Testis (tissue), 3 donors: ENCODE results near the gene ILDR1. TPM values are rescaled to one million over a fixed set of nuclear protein-coding genes. Genes with fewer than 3 reads are reported as not detected.

Experiments used
- DNase-seq: peaks from one replicate; pipeline ENCODE4 v3.0.0-alpha.2; 2019
- H3K27ac ChIP-seq, 2 donors: fragments of 200-600 bp; sonication (generic); one replicate each; pipeline ENCODE4 v1.5.1; 2019
- H3K27me3 ChIP-seq: fragments of 200-600 bp; sonication (generic); one replicate; pipeline ENCODE4 v1.5.1; 2019
- H3K36me3 ChIP-seq: fragments of 200-600 bp; sonication (generic); one replicate; pipeline ENCODE4 v1.5.1; 2017; ENCODE audit warnings: low read depth; ENCODE audit errors: missing control alignments
- H3K4me1 ChIP-seq: fragments of 200-600 bp; sonication (generic); one replicate; pipeline ENCODE4 v1.5.1; 2019
- H3K4me3 ChIP-seq, 2 donors: fragments of 200-600 bp; sonication (generic); one replicate each; pipeline ENCODE4 v1.5.1; 2017 to 2019
- H3K9me3 ChIP-seq: fragments of 200-600 bp; sonication (generic); one replicate; pipeline ENCODE4 v1.5.1; 2017
- POLR2A ChIP-seq: fragments of 450-650 bp; IDR thresholded peaks from one replicate; pipeline ENCODE4 v1.6.1; 2017; ENCODE audit warnings: antibody characterized with exemption, mild to moderate bottlenecking, moderate library complexity
- WGBS, 2 donors: methylation state at CpG; one replicate each; pipeline ENCODE4 v1.1.5; 2018; 5-methylcytosine and 5-hydroxymethylcytosine counted together
- intact Hi-C: fragments of 100-400 bp; cut with DNase I; formaldehyde crosslinking; loops from one replicate; pipeline ENCODE4 v1.15.1; 2023; ENCODE audit warnings: low total_unique reads
- polyA plus RNA-seq: library from polyadenylated mRNA; stranded (reverse); fragments of 350-450 nt; fragmentation: Illumina TruSeq; extraction: RNeasy Lipid Tissue Mini Kit (QIAGEN cat#74804); gene quantifications from one replicate; pipeline ENCODE4 v1.2.3, GENCODE V29; 2014; ENCODE audit warnings: low read depth, low replicate concordance; ENCODE audit not compliant: insufficient read depth
- total RNA-seq, 2 donors: library from RNA; depleted of rRNA; stranded (reverse); fragments of >200 nt; gene quantifications; one replicate each; pipeline ENCODE4 v1.2.3, GENCODE V29; 2016
- TF ChIP-seq, protein P1 (sequence below), 3 experiments: fragments of 450-650 bp in 2 of 3; fragments of 200-600 bp in 1 of 3; sonication (generic) in 1 of 3; IDR thresholded peaks; one replicate each; pipeline ENCODE4 v1.5.1; 2016 to 2019; ENCODE audit warnings: antibody characterized with exemption in 3 of 3, mild to moderate bottlenecking in 2 of 3, moderate library complexity in 1 of 3

ILDR1 gene
- total and polyA plus RNA-seq, 3 donors from 2014 or later: 1.4 to 3.2 (median 3.2) TPM

DNA sequence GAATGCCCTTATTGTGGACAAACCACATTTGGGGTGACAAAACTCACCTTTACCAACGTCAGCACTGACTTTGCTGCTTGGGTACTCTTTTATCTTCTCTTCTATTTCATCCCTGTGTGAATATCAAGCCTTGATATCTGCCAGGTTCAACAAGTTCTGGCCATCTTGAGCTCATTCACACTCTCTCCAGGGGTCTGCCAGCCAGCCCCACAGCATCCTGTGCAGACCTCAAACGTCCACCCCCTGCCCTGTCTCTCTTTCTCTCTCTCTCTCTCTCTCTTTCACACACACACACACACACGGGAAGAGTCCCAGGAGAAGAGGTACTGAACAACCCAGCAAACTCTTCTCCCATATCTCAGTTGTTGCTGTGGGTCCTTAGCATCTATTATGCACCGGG lies 10.7 kb downstream of the ILDR1 start:
- no peaks in the 10 kb centered on the region for H3K27me3 ChIP-seq
- H3K9me3 ChIP-seq: no peaks in the 10 kb centered on the region
- no peak for TF ChIP-seq POLR2A
- TF ChIP-seq, protein P1, sequence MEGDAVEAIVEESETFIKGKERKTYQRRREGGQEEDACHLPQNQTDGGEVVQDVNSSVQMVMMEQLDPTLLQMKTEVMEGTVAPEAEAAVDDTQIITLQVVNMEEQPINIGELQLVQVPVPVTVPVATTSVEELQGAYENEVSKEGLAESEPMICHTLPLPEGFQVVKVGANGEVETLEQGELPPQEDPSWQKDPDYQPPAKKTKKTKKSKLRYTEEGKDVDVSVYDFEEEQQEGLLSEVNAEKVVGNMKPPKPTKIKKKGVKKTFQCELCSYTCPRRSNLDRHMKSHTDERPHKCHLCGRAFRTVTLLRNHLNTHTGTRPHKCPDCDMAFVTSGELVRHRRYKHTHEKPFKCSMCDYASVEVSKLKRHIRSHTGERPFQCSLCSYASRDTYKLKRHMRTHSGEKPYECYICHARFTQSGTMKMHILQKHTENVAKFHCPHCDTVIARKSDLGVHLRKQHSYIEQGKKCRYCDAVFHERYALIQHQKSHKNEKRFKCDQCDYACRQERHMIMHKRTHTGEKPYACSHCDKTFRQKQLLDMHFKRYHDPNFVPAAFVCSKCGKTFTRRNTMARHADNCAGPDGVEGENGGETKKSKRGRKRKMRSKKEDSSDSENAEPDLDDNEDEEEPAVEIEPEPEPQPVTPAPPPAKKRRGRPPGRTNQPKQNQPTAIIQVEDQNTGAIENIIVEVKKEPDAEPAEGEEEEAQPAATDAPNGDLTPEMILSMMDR (IDR thresholded peaks at IDR 0.05): no peak
- H3K36me3 ChIP-seq: no peaks in the 10 kb centered on the region
- 63 to 75% methylated on average over 4 of the region's 4 CpGs for WGBS, 2 donors
- no peak for DNase-seq
- intact Hi-C loops: no loop called here
- no peak overlapping the region for H3K27ac ChIP-seq
- no peak overlapping the region for H3K4me3 ChIP-seq
- peaks cover 4% of the 10 kb centered on the region for H3K4me1 ChIP-seq

DNA sequence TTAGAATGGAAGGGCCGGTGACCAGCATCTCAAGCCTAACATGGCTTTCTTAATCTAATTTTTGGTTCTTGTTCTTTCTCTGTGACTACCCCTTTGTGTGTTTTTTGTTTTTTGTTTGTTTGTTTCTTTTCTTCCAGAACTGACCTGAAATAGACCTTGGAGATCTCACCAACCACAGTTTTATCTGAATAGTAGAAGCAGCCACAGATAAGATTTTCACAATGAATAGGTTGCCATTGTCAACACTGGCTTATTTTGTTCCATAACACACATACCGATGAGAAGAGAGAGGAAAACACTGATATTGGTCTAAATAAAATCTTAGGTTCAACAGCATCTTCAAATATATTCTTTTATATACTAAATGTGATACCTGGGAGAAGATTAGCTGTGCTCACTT lies 11.5 kb downstream of the ILDR1 start:
- Histone ChIP-seq H3K36me3 (no peaks in the 10 kb centered on the region), H3K9me3 (no peaks in the 10 kb centered on the region), H3K4me1 (peaks cover 4% of the 10 kb centered on the region), H3K4me3 (no peak overlapping the region), H3K27me3 (no peaks in the 10 kb centered on the region), H3K27ac (no peak overlapping the region)
- no peak for DNase-seq
- intact Hi-C loops: no loop called here
- WGBS, 2 donors: 55 to 62% methylated on average over 2 of the region's 2 CpGs
- TF ChIP-seq POLR2A: no peak
- TF ChIP-seq, protein P1 (IDR thresholded peaks at IDR 0.05): no peak

DNA sequence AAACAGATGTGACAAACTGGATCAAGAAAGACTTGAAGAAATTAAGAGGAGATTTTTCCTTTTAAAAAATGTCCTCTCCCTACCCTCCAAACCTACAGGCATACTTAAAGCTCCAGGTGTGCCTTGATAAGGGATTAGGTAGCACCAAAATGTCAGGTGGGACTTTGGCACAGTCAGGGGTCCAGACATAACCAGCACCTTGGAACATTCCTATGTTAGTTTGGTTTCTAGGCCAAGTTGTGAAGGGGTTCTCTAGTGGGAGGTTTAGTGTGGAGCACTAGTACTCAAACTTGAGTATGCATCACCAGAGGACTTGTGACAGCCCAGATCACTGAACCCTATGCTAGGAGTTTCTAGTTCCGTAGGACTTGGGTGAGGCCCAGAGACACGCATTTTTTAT lies 13.9 kb downstream of the ILDR1 start:
- DNase-seq: no peak
- Histone ChIP-seq H3K27ac (no peak overlapping the region), H3K27me3 (no peaks in the 10 kb centered on the region), H3K9me3 (no peaks in the 10 kb centered on the region), H3K4me3 (no peak overlapping the region), H3K4me1 (peaks cover 4% of the 10 kb centered on the region), H3K36me3 (no peaks in the 10 kb centered on the region)
- WGBS, 2 donors: 85 to 100% methylated on average over 2 of the region's 2 CpGs
- no peak for TF ChIP-seq POLR2A
- TF ChIP-seq, protein P1 (IDR thresholded peaks at IDR 0.05): no peak
- intact Hi-C loops: no loop called here

DNA sequence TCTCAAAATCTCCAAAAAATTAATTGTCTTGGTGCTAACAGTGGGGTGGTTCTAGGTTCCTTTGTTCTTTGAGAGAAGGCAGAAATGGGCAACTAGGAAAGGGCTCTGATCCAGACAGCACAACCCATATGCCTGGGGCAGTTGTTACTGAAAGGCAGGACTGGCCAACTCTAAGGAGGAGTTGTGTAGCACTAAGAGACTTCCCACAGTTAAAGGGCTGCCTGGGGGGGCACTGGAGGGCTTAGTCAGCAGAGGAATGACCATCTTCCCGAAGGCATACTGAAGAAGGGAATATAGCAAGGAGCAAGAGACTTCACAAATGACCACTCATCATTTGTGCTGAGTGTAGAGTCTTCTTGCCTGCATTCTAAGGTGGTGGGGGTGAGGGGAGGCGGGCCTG lies 15.8 kb downstream of the ILDR1 start:
- Histone ChIP-seq H3K27ac (no peak overlapping the region), H3K4me3 (no peak overlapping the region), H3K27me3 (no peaks in the 10 kb centered on the region), H3K9me3 (no peaks in the 10 kb centered on the region), H3K36me3 (no peaks in the 10 kb centered on the region), H3K4me1 (peaks cover 4% of the 10 kb centered on the region)
- TF ChIP-seq POLR2A: no peak
- TF ChIP-seq, protein P1 (IDR thresholded peaks at IDR 0.05): no peak
- 87 to 94% methylated on average over 2 of the region's 2 CpGs for WGBS, 2 donors
- DNase-seq: no peak
- intact Hi-C loops: no loop called here

DNA sequence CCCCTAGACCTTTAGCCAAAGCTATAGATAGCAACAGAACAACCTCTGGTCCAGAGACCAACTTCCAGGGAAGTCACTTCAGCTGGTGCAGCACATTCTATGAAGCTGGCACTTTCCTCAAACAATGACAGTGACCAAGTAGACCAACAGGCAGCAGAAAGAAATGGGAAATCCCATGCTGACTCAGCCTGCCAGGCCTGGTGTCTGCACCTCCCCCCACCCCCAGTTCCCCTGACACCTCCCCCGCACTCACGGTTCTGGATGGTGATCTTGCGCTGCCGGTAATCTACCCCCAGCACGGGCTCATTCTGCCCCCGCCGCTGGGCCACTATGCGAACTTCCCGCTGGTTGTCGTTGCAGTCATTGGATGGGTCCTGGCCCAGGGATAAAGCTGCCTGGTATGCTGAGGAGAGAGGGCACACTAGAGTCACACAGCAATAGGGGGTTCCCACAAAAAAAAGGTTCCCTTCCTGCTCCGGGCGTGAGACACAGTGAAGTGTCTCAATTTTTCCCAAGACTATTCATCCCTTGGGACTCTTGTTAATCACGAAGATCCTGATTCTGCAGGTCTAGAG lies 17.0 kb downstream of the ILDR1 start:
- no peak for TF ChIP-seq POLR2A
- TF ChIP-seq, protein P1 (IDR thresholded peaks at IDR 0.05): no peak
- 54 to 83% methylated on average over 9 to 13 of the region's 13 CpGs for WGBS, 2 donors
- DNase-seq: no peak

More for the DNA sequence above, 17.0 kb downstream of the ILDR1 start:
- intact Hi-C loops: no loop called here
- H3K4me1 ChIP-seq: peaks cover 4% of the 10 kb centered on the region
- no peak overlapping the region for H3K4me3 ChIP-seq
- H3K27me3 ChIP-seq: no peaks in the 10 kb centered on the region
- H3K36me3 ChIP-seq: no peaks in the 10 kb centered on the region
- no peak overlapping the region for H3K27ac ChIP-seq
- no peaks in the 10 kb centered on the region for H3K9me3 ChIP-seq
